Left lung (tissue), 10 donors: ENCODE results near the gene NAV1. TPM values are rescaled to one million over a fixed set of nuclear protein-coding genes. Genes with fewer than 3 reads are reported as not detected.

Source experiments
- ATAC-seq: fragments of 200-7000 bp; cut with Tn5 transposase; one replicate; pipeline ENCODE4 v1.9.1; 2020; ENCODE audit warnings: moderate library complexity
- DNase-seq, 4 donors: peaks; one replicate each; pipeline ENCODE4 v3.0.0-alpha.2; 2013 to 2020
- H3K27ac ChIP-seq, 2 donors: fragments of 200-600 bp; sonication (generic) in 1 of 2; one replicate each; pipeline versions ENCODE4 v1.5.0 to v1.8.0; 2020 to 2021
- H3K27me3 ChIP-seq, 2 donors: fragments of 200-600 bp; sonication (generic) in 1 of 2; one replicate each; pipeline versions ENCODE4 v1.5.0 to v1.8.0; 2020 to 2021
- H3K36me3 ChIP-seq, 2 donors: fragments of 200-600 bp; sonication (generic) in 1 of 2; one replicate each; pipeline versions ENCODE4 v1.5.0 to v1.8.0; 2020 to 2021
- H3K4me1 ChIP-seq, 2 donors: fragments of 200-600 bp; one replicate each; pipeline ENCODE4 v1.8.0; 2021
- H3K4me3 ChIP-seq, 2 donors: fragments of 200-600 bp; sonication (generic) in 1 of 2; one replicate each; pipeline versions ENCODE4 v1.5.0 to v1.8.0; 2020 to 2021; ENCODE audit warnings: mild to moderate bottlenecking in 1 of 2
- H3K9me3 ChIP-seq, 2 donors: fragments of 200-600 bp; sonication (generic) in 1 of 2; one replicate each; pipeline versions ENCODE4 v1.5.0 to v1.8.0; 2020 to 2021
- intact Hi-C, 2 donors: fragments of 100-400 bp; cut with DNase I; formaldehyde crosslinking; loops; one replicate each; pipeline versions ENCODE4 v1.11.2 to v1.14.2; 2022
- polyA plus RNA-seq, 6 donors: library from polyadenylated mRNA; unstranded; fragments of 120-200 nt; gene quantifications; one replicate each; pipeline ENCODE4 v1.2.1, GENCODE V29; 2013; ENCODE audit not compliant: insufficient read length in 6 of 6
- total RNA-seq, 2 donors: library from RNA; stranded (reverse); fragmentation: NEBNext Ultra II Directional; extraction: Animal tissue kit (Norgen Biotek cat#: 25700); gene quantifications; one replicate each; pipeline ENCODE4 v1.2.1, GENCODE V29; 2021
- TF ChIP-seq, protein P1 (sequence below), 2 donors: fragments of 200-600 bp; sonication (generic) in 1 of 2; IDR thresholded peaks; one replicate each; pipeline versions ENCODE4 v1.5.0 to v1.8.0; 2021; ENCODE audit warnings: antibody characterized with exemption in 2 of 2
- donor health status: DM: no; HTN: yes; CAD: no.
- donor health status: DM: no; HTN: no; CAD: no.

Gene NAV1
- total and polyA plus RNA-seq, 8 donors, result 20.2 to 41.5 (median 27.9) TPM

DNA sequence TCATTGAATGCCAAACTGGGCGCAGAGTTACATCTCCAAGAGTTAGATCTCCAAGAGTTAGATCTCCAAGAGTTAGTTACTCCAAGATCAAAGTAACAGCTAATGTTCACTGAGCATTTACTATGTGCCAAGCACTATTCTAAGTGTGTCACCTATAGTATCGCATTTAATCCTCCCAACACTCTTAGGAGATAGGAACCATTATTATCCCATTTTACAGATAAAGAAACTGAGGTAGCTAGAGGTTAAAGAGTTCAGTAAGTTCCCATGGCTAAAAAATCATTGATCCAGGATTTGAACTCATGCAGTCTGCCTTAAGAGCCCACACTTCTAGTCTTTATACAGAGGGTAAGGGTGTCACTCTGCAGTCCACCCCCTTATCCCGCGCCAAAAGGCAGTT lies 1.5 kb upstream of the NAV1 start:
- peak overlapping the region in 1 of 2 donors; percentile 78 for H3K27ac ChIP-seq
- peaks cover 26 to 78% of the 10 kb centered on the region in 2 donors for H3K4me1 ChIP-seq
- peaks cover 0 to 37% of the 10 kb centered on the region in 2 donors for H3K27me3 ChIP-seq
- no peaks in the 10 kb centered on the region for H3K9me3 ChIP-seq
- intact Hi-C loops, result no loop called here
- DNase-seq (no peak), ATAC-seq (no peak)
- no peak overlapping the region for H3K4me3 ChIP-seq
- H3K36me3 ChIP-seq, result no peaks in the 10 kb centered on the region
- TF ChIP-seq, protein P1, sequence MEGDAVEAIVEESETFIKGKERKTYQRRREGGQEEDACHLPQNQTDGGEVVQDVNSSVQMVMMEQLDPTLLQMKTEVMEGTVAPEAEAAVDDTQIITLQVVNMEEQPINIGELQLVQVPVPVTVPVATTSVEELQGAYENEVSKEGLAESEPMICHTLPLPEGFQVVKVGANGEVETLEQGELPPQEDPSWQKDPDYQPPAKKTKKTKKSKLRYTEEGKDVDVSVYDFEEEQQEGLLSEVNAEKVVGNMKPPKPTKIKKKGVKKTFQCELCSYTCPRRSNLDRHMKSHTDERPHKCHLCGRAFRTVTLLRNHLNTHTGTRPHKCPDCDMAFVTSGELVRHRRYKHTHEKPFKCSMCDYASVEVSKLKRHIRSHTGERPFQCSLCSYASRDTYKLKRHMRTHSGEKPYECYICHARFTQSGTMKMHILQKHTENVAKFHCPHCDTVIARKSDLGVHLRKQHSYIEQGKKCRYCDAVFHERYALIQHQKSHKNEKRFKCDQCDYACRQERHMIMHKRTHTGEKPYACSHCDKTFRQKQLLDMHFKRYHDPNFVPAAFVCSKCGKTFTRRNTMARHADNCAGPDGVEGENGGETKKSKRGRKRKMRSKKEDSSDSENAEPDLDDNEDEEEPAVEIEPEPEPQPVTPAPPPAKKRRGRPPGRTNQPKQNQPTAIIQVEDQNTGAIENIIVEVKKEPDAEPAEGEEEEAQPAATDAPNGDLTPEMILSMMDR (IDR thresholded peaks at IDR 0.05), result no peak

DNA sequence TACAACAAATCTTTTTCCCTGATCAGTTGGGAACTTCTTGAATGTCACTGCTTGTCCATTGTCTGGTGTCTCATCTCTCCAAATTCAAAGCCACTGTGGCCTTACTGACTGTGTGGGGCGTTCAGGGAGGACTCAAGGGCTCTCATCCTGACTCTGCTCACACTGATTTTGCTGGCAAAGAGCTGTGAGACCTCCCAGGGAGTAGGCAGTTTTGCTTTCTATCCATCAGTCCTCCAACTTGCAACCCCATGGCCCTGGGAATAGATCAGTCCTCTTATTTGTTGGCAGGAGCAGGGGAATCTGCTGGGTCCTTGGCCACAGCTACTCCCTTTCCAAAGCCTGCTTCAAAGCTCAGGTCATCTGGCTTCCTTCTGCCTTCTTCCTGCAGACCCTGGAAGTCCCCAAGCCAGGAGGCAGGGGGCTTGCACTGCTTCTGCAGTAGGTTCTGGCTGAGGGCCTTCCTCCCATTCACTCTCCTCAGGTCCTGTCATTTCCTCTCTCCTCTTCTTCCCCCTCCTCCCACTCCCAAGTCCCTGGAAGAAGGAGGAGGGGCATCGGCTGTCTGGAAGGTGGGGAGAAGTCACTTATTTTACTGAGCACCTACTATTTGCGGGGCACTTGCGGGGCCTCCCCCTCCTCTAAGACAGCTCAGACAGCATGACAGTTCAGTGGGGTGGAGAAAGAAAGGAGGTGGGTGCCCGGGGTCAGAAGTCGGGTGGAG lies 876 bp upstream of the NAV1 start:
- ATAC-seq (peak; percentile 1), DNase-seq (peak in 2 of 4 donors; percentile 23 to 40)
- no peaks in the 10 kb centered on the region for H3K9me3 ChIP-seq
- intact Hi-C loops, result no loop called here
- H3K27ac ChIP-seq, result peak overlapping the region; percentile 77 to 78
- H3K36me3 ChIP-seq, result no peaks in the 10 kb centered on the region
- TF ChIP-seq, protein P1 (IDR thresholded peaks at IDR 0.05), result no peak
- peaks cover 0 to 37% of the 10 kb centered on the region in 2 donors for H3K27me3 ChIP-seq
- H3K4me1 ChIP-seq, result peaks cover 26 to 84% of the 10 kb centered on the region in 2 donors
- H3K4me3 ChIP-seq, result peak overlapping the region; percentile 54 to 58

DNA sequence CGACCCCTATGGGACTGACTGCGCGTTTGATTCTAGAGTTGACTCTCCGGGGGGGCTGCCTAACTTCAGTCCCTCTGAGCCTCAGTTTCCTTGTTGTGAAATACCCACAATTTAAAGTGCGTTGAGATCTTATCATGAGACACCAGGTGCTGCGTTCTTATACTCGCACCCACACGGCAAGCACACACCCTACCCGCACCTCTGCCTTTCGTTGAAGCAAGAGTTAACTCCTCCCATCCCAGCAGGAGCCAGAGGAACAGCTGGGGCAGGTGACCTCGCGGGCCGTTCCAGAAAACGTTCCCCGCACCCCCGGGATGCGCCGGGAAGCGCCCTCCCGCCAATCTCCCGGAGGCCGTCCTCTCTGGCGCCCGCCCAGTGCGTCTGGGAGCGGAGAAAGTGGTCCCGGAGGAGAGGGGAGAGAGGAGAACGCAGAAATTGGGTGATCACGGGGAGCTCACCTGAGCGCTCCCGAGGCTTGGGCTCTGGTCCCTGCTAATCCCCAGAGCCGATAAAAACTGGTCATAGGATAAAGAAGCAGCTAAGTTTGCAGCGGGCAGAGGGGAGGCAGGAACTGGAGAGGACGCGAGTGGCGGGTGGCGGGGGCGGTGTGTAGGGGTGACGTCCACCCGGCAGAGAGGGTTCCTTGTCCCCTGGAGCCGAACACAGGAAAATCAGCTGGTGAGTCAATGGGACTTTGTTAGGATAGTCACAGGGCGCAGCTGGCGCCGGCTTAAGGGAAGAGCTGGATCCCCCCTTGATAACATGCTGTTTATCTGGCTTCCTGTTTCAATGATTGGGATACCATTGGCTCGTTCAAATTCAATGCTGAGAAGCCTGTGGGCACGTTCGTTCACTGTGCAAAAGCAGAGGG lies 869 bp downstream of the NAV1 start:
- Histone ChIP-seq H3K4me3 (peak overlapping the region; percentile 54 to 58), H3K9me3 (no peaks in the 10 kb centered on the region), H3K27ac (peak overlapping the region; percentile 77 to 78), H3K36me3 (no peaks in the 10 kb centered on the region), H3K4me1 (peaks cover 26 to 98% of the 10 kb centered on the region in 2 donors), H3K27me3 (peaks cover 0 to 37% of the 10 kb centered on the region in 2 donors)
- ATAC-seq, result peak; percentile 20
- peak in 3 of 4 donors; percentile 32 to 81 (median 58) for DNase-seq
- intact Hi-C loops, result no loop called here
- TF ChIP-seq, protein P1 (IDR thresholded peaks at IDR 0.05), result no peak

DNA sequence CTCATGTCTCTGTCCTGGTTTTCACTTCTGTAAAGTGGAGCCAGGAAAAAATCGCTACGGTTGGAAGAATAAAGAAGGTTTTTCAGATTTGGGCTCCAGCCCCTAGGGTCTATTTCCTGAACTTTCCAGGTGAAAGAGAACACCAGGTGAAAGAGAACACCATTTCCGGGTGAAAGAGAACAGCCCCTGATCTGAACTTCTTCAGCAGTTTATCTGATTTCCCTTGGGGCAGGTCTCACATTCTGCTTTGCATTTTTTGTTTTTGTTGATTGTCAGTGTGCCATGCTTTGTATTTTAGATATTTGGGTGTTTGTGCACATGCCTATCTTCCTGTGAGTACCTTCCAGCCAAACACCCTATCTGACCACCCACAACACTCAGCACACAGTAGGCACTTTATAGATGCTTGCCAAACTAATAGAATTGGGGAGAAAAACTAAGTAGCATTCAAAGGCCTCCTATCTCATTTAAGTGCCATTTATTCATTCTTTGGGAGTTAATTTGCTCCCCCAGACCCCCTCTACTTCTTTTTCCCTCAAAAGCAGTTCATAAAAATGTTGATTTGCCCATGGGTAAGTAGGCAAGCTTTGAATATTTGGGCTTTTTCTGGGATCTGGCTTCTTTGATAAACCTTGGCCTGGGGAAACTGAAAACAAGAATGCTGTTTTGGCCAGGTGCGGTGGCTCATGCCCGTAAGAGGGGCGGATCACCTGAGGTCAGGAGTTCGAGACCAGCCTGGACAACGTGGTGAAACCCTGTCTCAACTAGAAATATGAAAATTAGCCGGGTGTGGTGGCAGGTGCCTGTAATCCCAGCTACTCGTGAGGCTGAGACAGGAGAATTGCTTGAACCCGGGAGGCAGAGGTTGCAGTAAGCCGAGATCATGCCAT lies 2.2 kb downstream of the NAV1 start:
- peak overlapping the region; percentile 77 to 78 for H3K27ac ChIP-seq
- peak overlapping the region in 1 of 2 donors; percentile 54 for H3K4me3 ChIP-seq
- TF ChIP-seq, protein P1 (IDR thresholded peaks at IDR 0.05), result no peak
- intact Hi-C loops, result no loop called here
- DNase-seq (no peak), ATAC-seq (no peak)
- peaks cover 26 to 96% of the 10 kb centered on the region in 2 donors for H3K4me1 ChIP-seq
- H3K27me3 ChIP-seq, result peaks cover 0 to 37% of the 10 kb centered on the region in 2 donors
- no peaks in the 10 kb centered on the region for H3K36me3 ChIP-seq
- no peaks in the 10 kb centered on the region for H3K9me3 ChIP-seq
